A204.1 (cell line): Measurements from ENCODE around the gene WNT3A.

Source experiments
- FAIRE-seq: peaks from 2 replicates; lab custom pipeline; 2012; peaks lifted over from hg19 to GRCh38; lab: Jason Lieb, UNC

WNT3A gene

GRCh38 chr1:227999056-227999930, 7.5 kb upstream of the WNT3A start:
- no peak for FAIRE-seq

DNA sequence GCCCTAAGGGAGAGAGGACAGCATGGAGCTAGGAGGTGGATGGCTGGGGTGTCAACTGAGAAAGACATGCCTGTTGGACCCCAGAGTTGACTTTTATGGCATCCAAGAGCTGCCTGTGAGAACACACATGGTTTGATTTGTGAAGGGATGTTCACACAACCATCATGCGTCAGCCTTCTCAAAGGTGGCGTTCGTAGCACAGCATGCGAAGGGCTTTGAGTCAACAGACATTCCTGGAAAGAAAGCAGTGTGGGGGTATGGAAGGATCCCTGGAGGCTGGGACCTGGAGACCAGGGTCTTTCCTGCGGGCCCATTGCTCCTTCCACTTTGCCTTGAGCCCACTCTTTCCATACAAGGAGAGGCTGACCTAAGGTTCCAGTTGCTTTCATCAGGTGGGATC, 6.4 kb upstream of the WNT3A start:
- no peak for FAIRE-seq

DNA sequence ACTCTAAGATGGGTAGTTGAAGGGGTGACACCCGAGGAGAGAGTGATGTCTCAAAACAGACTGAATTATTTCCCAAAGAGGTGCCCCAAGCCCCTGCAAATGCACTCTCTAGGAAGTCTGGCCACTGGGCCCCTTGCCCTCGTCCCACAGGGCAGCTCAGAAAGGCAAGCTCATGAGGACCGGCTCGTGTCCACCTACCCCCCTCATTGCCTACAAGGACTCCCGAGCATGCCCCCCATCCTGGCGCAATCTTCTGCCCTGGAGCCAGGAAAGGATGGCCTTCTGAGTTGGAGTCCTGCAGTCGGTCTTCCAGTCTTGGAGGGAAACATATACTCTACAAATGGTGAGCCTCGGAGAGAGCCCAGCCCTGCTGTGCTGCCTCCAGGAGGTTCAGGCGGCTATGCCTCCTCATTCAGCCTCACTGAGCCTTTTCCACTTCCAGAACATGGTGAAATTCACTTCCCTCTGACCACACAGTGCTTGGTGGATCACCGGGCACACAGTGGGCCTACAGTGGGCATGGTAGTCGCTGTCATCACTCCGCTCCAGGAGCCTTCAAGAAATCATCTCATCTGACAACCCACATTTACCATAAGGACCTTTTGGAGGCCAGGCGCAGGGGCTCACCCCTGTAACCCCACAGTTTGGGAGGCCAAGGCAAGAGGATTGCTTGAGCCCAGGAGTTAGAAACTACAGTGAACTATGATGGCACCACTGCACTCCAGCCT, 5.8 kb upstream of the WNT3A start:
- FAIRE-seq: no peak

DNA sequence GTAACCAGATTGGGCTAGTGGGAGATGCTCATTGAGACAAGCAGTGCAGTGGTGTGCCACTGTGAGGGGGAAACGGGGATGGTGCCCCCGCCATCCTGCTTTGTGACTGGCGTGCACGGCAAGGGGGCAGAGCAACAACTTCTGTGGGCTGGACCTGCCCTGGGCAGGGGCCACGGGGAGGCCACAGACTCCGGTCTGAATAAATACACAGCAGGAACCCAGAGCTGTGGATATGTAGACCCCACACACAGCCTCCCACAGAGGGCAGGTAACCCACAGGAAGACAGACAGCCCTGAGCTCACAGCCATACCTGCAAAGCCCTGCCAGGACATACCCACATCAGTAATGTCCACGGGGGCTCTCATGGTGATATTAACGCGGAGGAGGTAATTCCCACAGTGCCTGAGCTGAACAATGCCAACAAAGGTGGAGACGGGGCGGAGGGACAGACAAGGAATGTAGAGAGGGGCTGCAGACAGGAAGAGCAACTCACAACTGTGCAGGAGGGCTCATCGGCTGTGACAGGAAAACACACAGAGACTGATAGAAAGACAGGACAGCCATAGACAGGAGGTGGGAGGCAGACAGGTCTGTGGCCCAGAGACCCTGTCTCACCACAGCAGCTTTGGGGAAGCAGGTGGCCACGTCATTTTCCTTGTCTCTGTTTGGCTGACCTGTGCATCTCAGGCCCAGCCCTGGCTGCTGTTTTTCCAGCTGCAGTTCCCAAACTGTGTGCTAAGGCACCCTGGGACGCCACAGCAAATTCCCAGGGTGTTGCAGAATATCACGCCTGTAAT, 4.9 kb upstream of the WNT3A start:
- FAIRE-seq: no peak

GRCh38 chr1:228002792-228003191, 4.0 kb upstream of the WNT3A start:
- FAIRE-seq: no peak

DNA sequence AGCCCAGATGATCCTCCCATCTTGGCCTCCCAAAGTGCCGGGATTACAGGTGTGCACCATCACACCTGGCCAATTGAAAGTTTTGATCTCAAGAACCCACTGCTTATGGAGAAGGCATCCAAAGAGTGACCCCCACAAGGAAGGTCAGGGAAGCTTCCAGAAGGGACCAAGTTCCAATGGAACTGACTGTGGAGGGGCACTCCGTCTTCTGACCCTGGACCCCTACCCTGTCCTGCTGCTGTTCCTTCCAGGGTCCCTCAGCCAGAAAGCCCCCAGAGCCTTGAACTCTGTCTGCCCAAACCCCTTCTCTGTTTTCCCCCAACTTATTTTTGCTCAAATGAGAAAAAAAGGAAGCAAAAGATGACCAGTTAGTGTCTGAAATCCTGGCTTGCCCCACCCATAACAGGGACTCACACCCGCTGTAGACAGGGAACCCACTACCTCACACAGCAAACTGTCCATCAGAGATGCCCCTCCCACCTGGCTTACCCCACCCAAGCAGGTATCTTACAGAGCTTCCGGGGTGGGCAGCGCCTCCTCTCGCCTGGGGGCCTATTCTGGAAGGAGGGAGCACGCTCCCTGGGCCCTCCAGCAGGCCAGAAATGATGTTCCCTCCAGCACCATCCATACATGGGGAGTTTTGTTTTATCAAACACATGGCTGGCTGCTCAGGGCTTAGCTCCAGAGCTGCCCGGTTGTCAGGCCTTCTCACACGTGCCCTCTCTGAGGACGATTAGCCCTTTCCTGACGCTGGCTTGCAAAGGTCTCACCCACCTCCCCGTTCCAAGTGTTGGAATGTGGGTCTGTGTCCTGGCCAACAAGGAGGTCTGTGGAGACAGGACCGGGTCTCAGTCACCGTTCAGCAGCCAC, 3.1 kb upstream of the WNT3A start:
- FAIRE-seq: no peak

- FAIRE-seq: no peak
These were observed 2.4 kb upstream of the WNT3A start for GRCh38 chr1:228004331-228004855.

- FAIRE-seq: no peak
These were observed 1.8 kb upstream of the WNT3A start for GRCh38 chr1:228004856-228005462.

DNA sequence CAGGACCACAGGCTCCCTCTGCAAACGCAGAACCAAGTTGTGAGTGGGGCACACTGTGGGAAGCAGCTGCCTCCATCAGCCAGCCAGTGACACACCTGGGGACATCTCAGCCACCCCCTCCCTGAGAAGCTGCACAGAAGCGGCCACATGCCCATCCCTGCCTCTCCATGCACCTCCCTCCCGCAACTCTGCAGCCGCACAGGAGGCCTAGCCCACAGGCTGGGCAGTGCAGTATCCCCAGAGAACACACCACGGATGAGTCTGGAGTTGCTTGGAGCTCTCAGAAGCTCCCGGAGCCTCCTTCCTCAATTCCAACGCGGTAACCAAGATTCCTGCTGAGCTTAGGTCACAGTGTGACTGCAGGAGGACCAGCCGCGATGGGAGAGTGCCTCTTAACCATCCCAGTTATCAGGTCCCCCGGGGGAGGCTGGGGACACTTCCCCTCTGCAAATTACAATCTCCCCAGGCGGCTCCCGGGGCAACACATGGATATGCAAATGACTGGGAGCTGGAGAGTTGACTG, 1.2 kb upstream of the WNT3A start:
- no peak for FAIRE-seq

DNA sequence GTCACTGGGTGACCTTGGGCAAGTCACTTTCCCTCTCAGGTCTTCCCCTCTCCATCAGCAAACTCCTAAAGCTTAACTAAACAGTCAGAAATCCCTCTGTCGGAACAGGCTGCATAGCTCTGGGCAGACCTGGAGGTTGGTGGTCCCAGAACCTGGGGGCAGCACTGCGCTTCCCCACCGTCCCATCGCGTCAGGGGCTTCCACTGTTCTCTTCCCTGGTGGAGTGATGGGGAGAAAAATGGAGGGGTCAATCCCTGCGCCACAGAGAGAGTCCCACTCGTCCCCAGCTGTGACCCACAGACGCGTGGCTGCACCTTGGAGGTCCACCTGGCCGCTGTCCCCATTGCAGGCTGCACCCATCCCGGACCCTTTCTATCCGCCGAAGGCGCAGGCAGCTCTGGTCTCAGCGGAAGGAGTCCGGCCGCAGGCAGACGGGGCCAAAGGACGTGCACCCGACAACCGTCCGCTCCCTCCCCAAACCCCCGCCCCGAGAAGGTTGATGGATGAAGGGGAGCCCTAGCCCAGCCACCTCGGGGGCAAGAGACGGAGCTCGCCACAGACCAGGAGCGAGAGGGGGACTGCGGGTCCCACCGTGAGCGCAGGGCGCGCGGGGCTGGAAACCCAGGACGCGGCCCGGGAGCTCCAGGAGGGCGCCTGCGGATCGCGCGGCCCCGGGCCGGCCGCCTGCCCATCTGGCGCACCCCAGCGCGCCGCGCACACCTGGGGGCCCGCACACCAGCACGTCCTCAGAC, 588 bp upstream of the WNT3A start:
- FAIRE-seq: no peak

DNA sequence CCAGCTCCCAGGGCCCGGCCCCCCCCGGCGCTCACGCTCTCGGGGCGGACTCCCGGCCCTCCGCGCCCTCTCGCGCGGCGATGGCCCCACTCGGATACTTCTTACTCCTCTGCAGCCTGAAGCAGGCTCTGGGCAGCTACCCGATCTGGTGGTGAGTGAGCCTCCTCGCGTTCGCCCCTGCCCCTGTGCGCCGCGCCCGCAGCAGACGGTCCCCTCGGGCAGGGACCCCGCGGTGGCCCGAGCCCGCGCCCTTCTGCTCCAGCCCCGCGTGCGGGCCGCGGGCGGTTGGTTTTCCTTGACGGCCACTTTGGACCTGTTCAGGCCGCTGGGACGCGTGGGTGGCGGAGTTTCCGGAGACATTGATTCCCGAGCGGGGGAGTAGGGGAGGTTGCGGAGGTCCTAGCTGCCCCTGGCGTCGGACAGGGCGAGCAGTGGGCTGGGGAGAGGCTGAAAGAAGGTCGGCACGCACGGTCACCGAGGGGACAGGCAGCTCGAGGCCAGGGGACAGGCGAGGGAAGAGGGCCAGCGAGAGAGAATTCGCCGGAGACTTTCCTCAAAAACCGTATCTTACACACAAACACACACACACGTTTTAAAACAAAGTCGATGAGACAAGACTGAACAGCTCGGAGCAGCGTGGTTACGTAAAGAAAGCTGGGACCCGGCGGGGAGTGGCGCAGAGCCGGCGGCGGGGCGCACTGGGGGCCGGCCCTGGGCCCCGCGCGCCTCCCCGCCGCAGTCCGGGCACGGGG, 427 bp downstream of the WNT3A start:
- FAIRE-seq: no peak

DNA sequence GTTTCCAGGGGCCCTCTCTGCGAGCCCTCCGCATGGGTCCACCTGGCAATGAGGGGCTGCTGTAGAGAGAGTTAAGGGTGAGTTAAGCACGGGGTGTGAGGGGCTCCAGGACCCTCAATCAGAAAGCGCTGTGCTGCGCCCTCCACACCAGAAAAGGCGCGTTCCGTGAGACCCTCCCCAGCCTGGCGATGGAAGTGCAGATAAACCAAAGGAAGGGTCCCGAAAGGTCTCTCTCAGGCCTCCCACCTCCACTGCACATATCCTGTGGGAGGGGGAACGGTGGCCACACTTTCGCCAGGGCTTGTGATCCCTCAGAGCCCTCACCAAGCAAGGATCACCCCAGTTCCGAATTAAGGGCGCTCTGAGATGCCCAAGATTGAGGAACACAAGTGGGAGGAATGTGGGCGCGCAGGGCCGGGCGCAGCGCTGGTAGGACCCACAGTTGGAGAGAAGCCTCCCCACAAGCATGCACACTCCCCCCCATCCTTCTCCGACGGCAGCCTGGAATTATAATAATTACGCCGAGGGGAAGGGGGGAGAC, 1.1 kb downstream of the WNT3A start:
- no peak for FAIRE-seq

GRCh38 chr1:228008391-228009115, 1.8 kb downstream of the WNT3A start:
- FAIRE-seq: no peak

DNA sequence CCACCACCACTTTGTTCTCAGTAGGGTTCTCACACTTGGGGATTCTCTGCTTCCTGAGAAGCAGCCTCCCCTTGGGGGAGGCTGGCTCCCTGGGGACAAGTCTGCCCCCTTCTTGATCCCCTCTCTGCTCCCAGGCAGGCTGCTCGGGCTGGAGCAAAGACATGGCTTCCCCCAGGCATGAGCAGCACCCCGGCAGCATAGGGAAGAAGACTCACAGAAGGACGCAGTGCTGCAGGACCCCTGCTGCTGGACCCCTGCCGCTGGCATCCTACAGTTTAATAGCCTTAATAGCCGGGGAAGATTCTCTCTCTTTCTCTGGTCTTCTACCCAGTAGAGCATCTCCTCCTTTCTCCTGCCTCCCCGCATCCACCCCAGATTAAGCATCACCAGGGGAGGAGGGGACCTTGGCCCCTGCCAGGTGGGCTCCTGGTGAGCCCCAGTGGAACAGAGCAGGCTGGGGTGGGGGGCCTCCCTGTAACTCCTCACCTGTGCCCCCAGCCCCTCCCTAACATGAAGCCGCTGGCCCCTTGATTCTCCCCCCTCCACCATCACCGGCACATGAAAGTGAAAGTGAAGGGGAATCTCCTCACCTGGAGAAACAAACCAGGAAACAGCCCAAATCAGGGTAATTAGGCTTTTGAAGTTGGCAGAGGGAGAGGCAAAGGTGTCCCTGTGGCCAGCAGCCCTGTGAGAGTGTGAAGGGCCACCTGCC, 2.5 kb downstream of the WNT3A start:
- no peak for FAIRE-seq

- no peak for FAIRE-seq
These were observed 3.3 kb downstream of the WNT3A start for GRCh38 chr1:228009828-228010775.

GRCh38 chr1:228010921-228011320, 4.1 kb downstream of the WNT3A start:
- FAIRE-seq: no peak
